ENCODE measurements around the gene ZNF454. TPM values are rescaled to one million over a fixed set of nuclear protein-coding genes. Genes with fewer than 3 reads are reported as not detected.
A peak's percentile ranks its signal among the peaks of the same experiment; 100 is the strongest.

Gene ZNF454
- total RNA-seq, 1 donor: 0.54 TPM

- DNase-seq (ENCODE audit: low read depth in 2 of 3, low spot score in 2 of 3): no peak
These were observed 51.4 kb downstream of the ZNF454 start for GRCh38 chr5:178992291-178992895.

DNA sequence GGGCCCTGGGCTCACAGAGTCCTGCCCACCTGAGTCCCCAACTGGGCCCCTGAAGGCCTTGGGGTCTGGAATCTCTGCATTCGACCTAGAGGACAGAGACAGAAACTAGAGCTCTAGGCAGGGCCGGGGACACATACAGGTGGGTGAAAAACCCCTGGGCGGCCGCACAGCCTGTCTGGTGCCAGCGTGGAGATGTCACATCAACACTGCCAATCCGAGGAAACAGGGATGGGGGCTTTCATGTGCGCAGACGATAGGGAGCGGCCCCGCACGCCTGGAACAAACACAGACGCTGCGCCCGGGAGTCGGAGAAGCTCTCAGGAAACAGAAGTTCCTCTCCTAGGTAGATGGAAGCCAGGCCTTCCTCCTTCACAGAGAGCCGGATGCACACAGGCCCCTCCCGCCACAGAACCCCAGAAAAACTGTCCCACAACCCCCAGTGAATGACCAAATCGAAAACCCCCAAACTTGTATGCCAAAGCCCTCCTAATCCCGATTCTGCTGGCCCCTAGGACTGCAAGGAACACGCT lies 52.3 kb downstream of the ZNF454 start:
- peak in 1 of 3 donors; percentile 23 for DNase-seq (ENCODE audit: low read depth in 2 of 3, low spot score in 2 of 3)

- no peak for DNase-seq (ENCODE audit: low read depth in 2 of 3, low spot score in 2 of 3)
These were observed 53.1 kb downstream of the ZNF454 start for GRCh38 chr5:178993955-178994579.

- peak in 1 of 3 donors; percentile 9 for DNase-seq (ENCODE audit: low read depth in 2 of 3, low spot score in 2 of 3)
These were observed 53.8 kb downstream of the ZNF454 start, which contains the start of gene GRM6 for GRCh38 chr5:178994580-178995340. Gene GRM6, minus strand, starts transcription at chr5:178995320. Its CDS starts 376 bp downstream, at chr5:178994944.

GRCh38 chr5:178995341-178995690 lies 54.3 kb downstream of the ZNF454 start:
- DNase-seq (ENCODE audit: low read depth in 2 of 3, low spot score in 2 of 3): no peak

- no peak for DNase-seq (ENCODE audit: low read depth in 2 of 3, low spot score in 2 of 3)
These were observed 55.2 kb downstream of the ZNF454 start for GRCh38 chr5:178996156-178996555.

- no peak for DNase-seq (ENCODE audit: low read depth in 2 of 3, low spot score in 2 of 3)
These were observed 56.2 kb downstream of the ZNF454 start for GRCh38 chr5:178997191-178997590.

GRCh38 chr5:178998441-178998840 lies 57.4 kb downstream of the ZNF454 start:
- DNase-seq (ENCODE audit: low read depth in 2 of 3, low spot score in 2 of 3): no peak

DNA sequence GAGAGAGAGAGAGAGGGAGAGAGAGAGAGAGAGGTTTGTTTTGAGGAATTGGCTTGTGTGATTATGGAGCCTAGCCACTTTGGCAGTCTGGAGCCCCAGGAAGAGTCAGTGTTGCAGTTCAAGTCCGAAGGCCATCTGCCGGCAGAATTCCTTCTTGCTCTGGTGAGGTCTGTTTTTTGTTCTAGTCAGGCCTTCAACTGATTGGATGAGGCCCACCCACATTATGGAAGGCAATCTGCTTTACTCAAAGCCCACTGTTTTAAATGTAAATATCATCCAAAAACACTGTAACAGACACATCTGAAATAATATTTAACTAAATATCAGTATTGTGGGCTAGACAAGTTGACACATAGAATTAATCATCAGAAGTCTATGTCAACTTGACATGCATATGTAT lies 65.6 kb downstream of the ZNF454 start:
- DNase-seq (ENCODE audit: low read depth in 2 of 3, low spot score in 2 of 3): no peak

DNA sequence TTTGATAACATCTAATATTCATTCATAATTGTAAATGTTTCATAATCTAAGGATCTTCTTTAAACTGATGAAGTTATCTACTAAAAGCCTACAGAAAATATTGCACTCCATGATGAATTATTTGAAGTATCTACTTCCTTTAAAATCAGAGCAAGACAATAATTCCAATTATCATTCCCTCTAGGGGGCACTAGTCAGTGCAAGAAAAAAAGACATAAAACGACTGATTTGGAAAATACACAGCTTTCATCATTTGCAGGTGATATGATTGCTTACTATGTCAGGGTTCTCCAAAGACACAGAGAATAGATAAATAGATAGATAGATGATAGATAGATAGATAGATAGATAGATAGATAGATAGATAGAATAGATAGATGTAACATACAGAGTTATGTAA lies 67.7 kb downstream of the ZNF454 start:
- DNase-seq (ENCODE audit: low read depth in 2 of 3, low spot score in 2 of 3): no peak

Other genes starting within 250 kb of the ZNF454 start
- gene ZNF354A, start 210.5 kb upstream of the ZNF454 start, total RNA-seq: 3.2 TPM
- 8.6 TPM for gene ZNF354B, start 81.2 kb upstream of the ZNF454 start, total RNA-seq
- 0.27 TPM for gene ZFP2, start 45.3 kb upstream of the ZNF454 start, total RNA-seq
- not detected for gene GRM6, start 54.1 kb downstream of the ZNF454 start, total RNA-seq
- gene ZNF879, start 82.6 kb downstream of the ZNF454 start, total RNA-seq: 5.4 TPM
- 3.2 TPM for gene ZNF354C, start 119.2 kb downstream of the ZNF454 start, total RNA-seq

All from hematopoietic multipotent progenitor cell (in vitro differentiated cells).